GM12892 (cell line): ENCODE measurements around the gene SPSB3.
"Not testable (repeated sequence)": the region's sequence is repeated elsewhere in the genome, so short reads cannot be mapped to it uniquely, and the experiment has no call there.

Experiments used
- DNase-seq: peaks from one replicate; pipeline ENCODE4 v3.0.0; 2011; ENCODE audit not compliant: insufficient read length
- FAIRE-seq: peaks from 2 replicates; lab custom pipeline; 2011; peaks lifted over from hg19 to GRCh38; lab: Jason Lieb, UNC
- POLR2A ChIP-seq: IDR thresholded peaks from 2 replicates; pipeline ENCODE4 v1.6.1; 2011; ENCODE audit warnings: low read depth, low read length, control low read depth
- POLR2AphosphoS5 ChIP-seq: IDR thresholded peaks from 2 replicates; pipeline ENCODE4 v1.6.1; 2011; ENCODE audit warnings: low read depth, low read length, control low read depth
- TAF1 ChIP-seq: IDR thresholded peaks from 2 replicates; pipeline ENCODE4 v1.6.1; 2011; ENCODE audit warnings: low read depth, mild to moderate bottlenecking, control low read depth, low read length, borderline replicate concordance

SPSB3 gene

GRCh38 chr16:1812732-1813163 lies 30.4 kb upstream of the SPSB3 start:
- DNase-seq (no peak), FAIRE-seq (no peak)
- TF ChIP-seq TAF1 (no peak), POLR2AphosphoS5 (no peak), POLR2A (no peak)

- DNase-seq (no peak), FAIRE-seq (no peak)
- TF ChIP-seq POLR2AphosphoS5 (no peak), POLR2A (no peak)
These were observed 28.2 kb upstream of the SPSB3 start for GRCh38 chr16:1810536-1810935.

DNA sequence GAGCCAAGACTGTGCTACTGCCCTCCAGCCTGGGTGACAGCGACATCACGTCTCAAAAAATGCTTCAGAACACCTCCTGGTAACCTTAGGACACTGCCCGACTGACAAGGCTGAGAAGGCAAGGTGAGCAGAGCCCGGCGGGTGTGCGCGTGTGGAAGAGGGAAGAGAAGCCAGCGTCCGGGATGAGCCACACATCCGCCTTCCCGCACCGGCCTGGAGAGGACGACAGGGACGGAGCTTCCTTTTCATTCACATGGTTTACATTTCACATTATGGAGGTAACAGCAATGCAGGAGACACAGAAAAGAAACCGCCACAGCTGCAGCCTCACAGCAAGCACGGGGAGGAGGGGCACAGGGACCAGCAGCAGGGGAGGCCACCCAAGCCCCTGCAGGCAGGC lies 27.7 kb upstream of the SPSB3 start:
- no peak for DNase-seq
- TF ChIP-seq POLR2A (no peak), POLR2AphosphoS5 (no peak), TAF1 (no peak)
- FAIRE-seq: no peak

GRCh38 chr16:1809281-1809801 lies 27.0 kb upstream of the SPSB3 start:
- DNase-seq (no peak), FAIRE-seq (no peak)
- no peak for TF ChIP-seq POLR2A
- TF ChIP-seq POLR2AphosphoS5: no peak
- no peak for TF ChIP-seq TAF1

DNA sequence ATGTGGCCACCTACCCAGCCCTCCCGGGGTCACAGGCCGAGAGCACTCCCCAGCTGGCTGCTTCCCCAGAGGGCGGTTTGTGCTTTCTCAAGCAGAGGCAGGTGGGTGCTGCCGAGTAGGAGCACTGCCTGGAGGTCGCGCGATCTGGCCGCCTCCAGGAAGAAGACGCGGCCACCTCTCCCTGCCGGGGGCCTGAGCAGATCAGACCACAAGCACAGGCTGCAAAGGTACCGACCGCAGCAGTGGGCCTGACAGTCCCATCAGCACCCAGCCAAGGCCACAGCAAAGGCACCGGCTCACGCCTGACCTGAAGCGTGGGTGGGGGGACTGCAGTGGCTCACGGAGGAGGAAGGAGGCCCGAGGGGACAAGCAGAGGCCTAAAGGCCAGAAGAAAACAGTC lies 26.3 kb upstream of the SPSB3 start:
- DNase-seq: no peak
- TF ChIP-seq POLR2AphosphoS5 (no peak), TAF1 (no peak)
- FAIRE-seq: no peak

DNA sequence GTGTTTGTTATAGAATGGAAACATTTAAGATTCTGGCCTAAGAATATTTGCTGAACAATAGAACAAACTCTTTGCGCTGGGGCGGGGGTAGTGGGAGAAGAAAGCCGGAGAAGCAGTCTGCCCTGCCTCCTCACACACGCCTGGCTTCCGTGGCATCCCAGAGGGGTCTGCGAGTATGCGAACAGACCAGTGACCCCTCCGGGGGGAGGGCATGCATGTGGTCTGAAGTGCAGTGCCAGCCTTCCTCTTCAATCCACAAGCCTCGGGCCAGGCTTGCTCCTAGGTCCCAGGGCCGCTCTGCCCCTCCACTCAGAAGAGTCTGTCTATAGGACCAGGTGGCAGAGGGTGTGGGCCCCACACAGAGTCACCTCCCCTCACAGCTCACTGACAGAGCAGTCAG lies 25.3 kb upstream of the SPSB3 start:
- DNase-seq (no peak), FAIRE-seq (no peak)
- TF ChIP-seq TAF1 (no peak), POLR2A (no peak), POLR2AphosphoS5 (no peak)

DNA sequence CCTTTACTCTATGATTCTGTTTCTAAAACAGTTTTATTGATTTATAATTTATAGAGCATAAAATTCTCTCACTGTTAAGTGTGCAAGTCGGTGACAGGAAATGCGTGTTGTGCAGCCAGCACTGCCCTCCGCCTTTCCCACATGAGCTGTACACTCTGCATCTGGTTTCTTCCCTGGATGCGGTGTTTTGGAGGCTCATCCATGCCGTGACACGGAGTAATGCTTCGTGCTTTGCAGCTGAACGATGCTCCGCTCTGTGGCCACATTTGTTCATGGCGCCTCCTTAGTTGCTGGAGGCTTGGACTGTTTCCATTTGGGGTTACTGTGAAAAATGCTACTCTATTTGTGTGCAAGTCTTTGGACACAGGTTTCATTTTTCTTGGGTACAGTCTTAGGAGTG lies 18.3 kb upstream of the SPSB3 start:
- TF ChIP-seq TAF1 (no peak), POLR2AphosphoS5 (no peak), POLR2A (no peak)
- FAIRE-seq (no peak), DNase-seq (no peak)

DNA sequence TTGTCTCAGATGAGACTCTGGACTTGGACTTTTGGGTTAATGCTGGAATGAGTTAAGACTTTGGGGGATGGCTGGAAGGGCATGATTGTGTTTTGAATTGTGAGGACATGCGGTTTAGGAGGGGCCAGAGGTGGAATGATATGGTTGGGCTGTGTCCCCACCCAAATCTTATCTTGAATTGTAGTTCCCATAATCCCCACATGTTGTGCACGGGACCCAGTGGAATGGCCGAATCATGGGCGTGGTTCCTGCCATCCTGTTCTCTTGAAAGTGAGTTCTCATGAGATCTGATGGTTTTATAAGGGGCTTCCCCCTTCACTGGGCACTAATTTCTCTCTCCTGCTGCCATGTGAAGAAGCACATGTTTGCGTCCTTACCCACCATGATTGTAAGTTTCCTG lies 16.9 kb upstream of the SPSB3 start:
- not testable (repeated sequence) for DNase-seq, FAIRE-seq

DNA sequence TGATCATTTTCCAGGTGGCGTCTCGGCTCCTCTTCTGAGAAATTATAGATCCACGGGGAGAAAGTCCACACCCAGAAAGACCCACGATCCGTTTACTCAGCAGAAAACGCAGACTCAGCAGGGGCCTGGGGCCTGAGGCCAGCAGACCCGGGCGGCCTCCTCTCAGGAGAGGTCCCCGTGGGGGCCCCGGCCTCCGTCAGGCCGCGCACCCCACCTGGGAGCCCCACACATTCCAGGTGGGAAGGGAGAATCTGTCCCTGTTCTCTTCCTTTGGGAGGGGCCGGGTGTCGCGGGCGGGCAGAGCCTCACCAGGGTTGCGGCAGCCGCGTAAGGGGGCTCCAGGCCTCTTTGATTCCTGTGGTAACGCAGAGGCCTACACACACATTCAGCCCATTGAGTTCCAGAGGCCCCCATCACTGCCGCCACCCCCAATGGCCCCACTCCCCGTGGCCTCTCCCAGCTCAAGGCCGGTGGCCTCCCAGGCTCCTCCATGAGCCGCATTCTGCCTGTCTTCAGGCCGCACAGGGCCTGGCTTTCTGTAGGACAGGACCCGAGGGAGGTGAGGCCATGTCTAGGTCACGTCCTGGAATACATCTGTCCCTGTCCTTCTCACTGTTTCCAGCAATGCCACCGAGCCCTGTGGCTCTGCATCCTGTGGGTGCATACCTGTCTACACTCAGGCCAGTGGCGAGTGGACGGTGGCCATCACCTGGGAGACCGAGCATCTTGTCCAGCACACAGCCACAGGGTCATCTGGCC lies 12.7 kb upstream of the SPSB3 start:
- no peak for TF ChIP-seq TAF1
- no peak for TF ChIP-seq POLR2A
- TF ChIP-seq POLR2AphosphoS5: no peak
- DNase-seq: peak; percentile 19
- no peak for FAIRE-seq

- peak; percentile 19 for DNase-seq
- TF ChIP-seq POLR2AphosphoS5 (no peak), POLR2A (no peak), TAF1 (no peak)
- no peak for FAIRE-seq
These were observed 12.0 kb upstream of the SPSB3 start for GRCh38 chr16:1794221-1794871.

DNA sequence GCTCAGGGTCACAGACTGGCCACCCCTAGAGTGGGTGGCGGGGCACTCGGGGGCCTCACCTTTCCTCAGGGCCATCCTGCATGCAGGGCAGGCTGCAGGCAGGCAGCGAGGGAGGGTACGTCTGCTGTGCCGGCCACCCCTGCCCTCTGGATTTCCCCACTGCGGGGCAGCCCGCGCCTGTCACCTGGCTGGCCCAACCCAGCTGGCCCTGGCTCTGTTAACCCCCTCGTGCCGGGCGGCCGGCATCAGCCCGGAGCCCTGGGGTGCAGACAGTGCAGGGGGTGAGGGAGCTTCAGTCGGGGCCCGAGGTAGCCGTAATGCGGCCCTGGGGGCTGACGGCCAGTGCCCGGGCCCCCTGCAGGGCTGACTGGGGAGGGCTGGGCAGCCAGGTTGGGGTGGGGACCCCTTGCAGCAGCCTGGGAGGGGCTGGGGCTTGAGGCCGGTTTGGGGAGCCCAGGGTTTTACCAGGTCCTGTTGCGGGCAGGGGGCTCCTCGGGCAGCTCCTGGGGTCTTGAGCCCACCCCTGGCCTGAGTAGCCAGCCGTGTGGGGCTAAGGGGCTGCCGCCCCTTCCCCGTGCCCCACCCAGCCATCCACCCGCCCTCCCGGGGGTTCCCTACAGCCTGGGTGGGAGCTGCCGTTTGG lies 11.3 kb upstream of the SPSB3 start, which contains the start of gene IGFALS:
IGFALS (minus strand) TSS at position 128 of the 643 bp plus-strand sequence; CDS start at position 75, 53 bp downstream.
- FAIRE-seq: no peak
- peak; percentile 21 for DNase-seq
- TF ChIP-seq POLR2AphosphoS5 (no peak), POLR2A (no peak), TAF1 (no peak)
